WERI-Rb-1 (cell line): Measurements from ENCODE around the gene SPRED2.

Experiments used
- DNase-seq: peaks from one replicate; pipeline ENCODE4 v3.0.0-alpha.2; 2020
- H3K27ac ChIP-seq: fragments of 250-450 bp; sonication (Bioruptor Pico); 2 replicates; pipeline ENCODE4 v1.5.1; 2020; ENCODE audit warnings: mild to moderate bottlenecking, moderate library complexity
- H3K27me3 ChIP-seq: fragments of 250-450 bp; sonication (Bioruptor Pico); 2 replicates; pipeline ENCODE4 v1.5.1; 2021; ENCODE audit warnings: mild to moderate bottlenecking, low read depth, moderate library complexity; ENCODE audit not compliant: insufficient read depth, severe bottlenecking
- H3K36me3 ChIP-seq: fragments of 250-450 bp; sonication (Bioruptor Pico); 2 replicates; pipeline ENCODE4 v1.5.1; 2020; ENCODE audit warnings: mild to moderate bottlenecking, moderate library complexity
- H3K4me3 ChIP-seq: 2 replicates; pipeline ENCODE4 v1.5.1; 2011; ENCODE audit warnings: low read depth, mild to moderate bottlenecking, control low read depth, low read length
- H3K9me3 ChIP-seq: fragments of 250-450 bp; sonication (Bioruptor Pico); 2 replicates; pipeline ENCODE4 v1.5.1; 2021; ENCODE audit warnings: mild to moderate bottlenecking, moderate library complexity; ENCODE audit not compliant: severe bottlenecking
- TF ChIP-seq, protein P1 (sequence below): IDR thresholded peaks from 2 replicates; pipeline ENCODE4 v1.5.1; 2011; ENCODE audit warnings: low read depth, mild to moderate bottlenecking, control low read depth, inconsistent platforms, low read length

SPRED2 gene

DNA sequence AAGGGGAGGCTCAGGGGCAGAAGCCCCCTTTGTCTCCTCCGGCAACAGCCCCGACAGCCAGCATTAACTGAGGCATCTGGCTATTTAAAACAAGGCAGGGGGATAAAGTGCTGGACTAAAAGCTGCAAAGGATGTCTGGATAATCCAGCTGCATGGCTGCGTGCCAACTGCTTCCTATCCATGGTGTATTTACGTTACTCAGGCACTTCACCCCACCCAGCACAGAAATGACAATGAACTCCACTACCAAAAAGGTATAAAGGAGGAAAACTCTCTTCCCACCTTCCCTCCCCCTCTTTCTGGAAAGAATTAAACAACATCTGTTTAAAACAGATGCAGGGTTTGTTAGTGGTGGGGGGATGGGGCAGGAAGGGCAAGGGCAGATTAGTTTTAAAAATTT lies 82.5 kb downstream of the SPRED2 start:
- Histone ChIP-seq H3K4me3 (no peak overlapping the region), H3K27me3 (no peaks in the 10 kb centered on the region), H3K36me3 (no peaks in the 10 kb centered on the region), H3K9me3 (no peaks in the 10 kb centered on the region), H3K27ac (peak overlapping the region; percentile 50)
- TF ChIP-seq, protein P1, sequence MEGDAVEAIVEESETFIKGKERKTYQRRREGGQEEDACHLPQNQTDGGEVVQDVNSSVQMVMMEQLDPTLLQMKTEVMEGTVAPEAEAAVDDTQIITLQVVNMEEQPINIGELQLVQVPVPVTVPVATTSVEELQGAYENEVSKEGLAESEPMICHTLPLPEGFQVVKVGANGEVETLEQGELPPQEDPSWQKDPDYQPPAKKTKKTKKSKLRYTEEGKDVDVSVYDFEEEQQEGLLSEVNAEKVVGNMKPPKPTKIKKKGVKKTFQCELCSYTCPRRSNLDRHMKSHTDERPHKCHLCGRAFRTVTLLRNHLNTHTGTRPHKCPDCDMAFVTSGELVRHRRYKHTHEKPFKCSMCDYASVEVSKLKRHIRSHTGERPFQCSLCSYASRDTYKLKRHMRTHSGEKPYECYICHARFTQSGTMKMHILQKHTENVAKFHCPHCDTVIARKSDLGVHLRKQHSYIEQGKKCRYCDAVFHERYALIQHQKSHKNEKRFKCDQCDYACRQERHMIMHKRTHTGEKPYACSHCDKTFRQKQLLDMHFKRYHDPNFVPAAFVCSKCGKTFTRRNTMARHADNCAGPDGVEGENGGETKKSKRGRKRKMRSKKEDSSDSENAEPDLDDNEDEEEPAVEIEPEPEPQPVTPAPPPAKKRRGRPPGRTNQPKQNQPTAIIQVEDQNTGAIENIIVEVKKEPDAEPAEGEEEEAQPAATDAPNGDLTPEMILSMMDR: no peak
- peak; percentile 89 for DNase-seq

DNA sequence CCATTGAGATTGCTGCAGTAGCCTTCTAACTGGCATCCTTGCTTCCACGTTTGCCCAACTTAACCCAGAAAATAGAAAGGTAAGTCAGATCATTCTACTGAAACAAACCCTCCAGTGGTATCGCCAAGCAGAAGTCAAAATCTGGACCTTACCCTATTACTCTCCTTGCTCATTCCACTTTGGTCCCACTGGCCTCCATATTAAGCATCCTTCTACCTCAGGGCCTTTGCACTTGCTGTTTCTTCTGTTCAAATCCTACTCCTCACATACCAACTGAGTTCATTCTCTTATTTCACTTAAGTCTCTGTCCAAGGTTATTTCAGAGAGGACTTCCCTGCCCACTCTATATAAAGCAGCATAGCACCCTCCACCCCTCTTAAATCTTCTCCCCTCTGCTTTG lies 84.5 kb downstream of the SPRED2 start:
- H3K36me3 ChIP-seq: no peaks in the 10 kb centered on the region
- DNase-seq: no peak
- no peaks in the 10 kb centered on the region for H3K9me3 ChIP-seq
- TF ChIP-seq, protein P1: no peak
- H3K27me3 ChIP-seq: no peaks in the 10 kb centered on the region
- H3K27ac ChIP-seq: no peak overlapping the region
- no peak overlapping the region for H3K4me3 ChIP-seq

DNA sequence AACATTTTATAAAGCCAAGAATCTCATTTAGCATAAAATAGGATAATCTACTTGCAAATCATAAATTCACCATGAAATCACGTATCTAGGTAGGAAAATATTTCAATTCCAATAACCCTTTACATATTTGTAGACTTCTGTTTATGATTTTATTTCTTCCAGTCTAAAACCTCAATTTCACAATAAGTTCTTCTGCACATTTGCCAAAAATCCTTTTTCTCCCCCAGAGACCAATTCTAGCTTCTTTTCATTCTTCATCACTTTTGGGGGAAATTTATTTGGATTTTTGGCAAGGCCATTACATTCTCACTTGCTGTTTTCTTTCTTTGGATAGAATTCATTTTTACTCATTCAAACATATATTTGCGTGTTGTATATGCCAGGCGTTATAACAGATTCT lies 86.8 kb downstream of the SPRED2 start:
- Histone ChIP-seq H3K27me3 (no peaks in the 10 kb centered on the region), H3K9me3 (no peaks in the 10 kb centered on the region), H3K4me3 (no peak overlapping the region), H3K27ac (no peak overlapping the region), H3K36me3 (no peaks in the 10 kb centered on the region)
- TF ChIP-seq, protein P1: no peak
- no peak for DNase-seq

DNA sequence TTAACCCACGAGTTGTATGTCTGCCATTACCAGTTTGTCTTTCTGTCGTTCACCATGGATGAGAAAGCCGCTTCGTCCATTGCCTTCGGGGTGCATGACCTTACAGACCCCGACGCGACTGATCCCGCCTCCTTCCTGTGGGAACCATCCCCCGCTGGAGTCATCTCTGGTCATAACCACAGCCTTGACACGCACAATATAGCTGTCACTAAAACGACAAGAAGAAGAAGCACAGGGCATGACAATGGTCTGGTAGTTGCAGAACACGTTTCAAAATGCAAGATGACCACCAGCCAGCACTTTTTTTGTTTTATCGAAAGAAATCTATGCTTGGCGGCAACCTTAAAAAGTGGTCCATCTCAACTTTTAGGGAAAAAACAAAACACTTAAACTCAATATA lies 87.7 kb downstream of the SPRED2 start:
- H3K27me3 ChIP-seq: no peaks in the 10 kb centered on the region
- no peak overlapping the region for H3K4me3 ChIP-seq
- no peak overlapping the region for H3K27ac ChIP-seq
- TF ChIP-seq, protein P1: no peak
- DNase-seq: no peak
- no peaks in the 10 kb centered on the region for H3K9me3 ChIP-seq
- no peaks in the 10 kb centered on the region for H3K36me3 ChIP-seq

DNA sequence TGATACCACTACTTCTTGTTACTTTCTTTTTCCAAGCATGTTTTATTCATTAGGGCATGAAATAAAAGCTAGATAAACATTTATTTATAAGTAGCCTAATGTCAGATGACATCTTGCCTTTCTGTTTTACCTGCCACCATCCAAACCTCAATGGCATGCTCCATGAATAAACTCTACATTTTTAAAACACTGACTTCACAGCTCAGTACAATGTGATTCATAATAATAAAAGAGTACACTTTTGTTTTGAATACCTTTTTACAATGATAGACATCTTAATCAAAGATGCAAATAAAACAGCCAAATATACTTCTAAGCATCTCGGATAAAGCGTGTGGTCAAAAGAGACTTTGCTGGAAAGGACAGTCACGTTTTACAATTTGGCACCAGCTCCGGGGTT lies 88.2 kb downstream of the SPRED2 start:
- Histone ChIP-seq H3K27ac (no peak overlapping the region), H3K9me3 (no peaks in the 10 kb centered on the region), H3K4me3 (no peak overlapping the region), H3K36me3 (no peaks in the 10 kb centered on the region), H3K27me3 (no peaks in the 10 kb centered on the region)
- TF ChIP-seq, protein P1: no peak
- no peak for DNase-seq

DNA sequence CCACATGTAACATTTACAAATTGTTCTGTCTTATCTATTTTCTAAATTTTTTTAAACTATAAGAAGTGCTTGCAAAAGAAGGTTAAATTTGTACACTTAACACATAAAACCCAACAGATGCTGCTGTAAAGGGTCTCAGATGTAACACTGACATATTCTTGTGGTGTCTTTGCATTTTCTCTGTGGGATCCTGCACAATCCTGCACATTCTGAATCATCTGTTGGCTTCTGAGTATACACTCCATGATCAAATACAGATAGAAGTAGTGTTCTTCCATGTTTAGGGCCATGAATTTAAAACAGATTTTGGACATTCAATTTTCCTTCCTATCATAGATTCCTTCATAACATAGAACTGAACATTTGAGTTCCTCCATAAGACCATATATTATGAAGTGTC lies 89.0 kb downstream of the SPRED2 start:
- H3K36me3 ChIP-seq: no peaks in the 10 kb centered on the region
- TF ChIP-seq, protein P1: no peak
- H3K27ac ChIP-seq: no peak overlapping the region
- H3K4me3 ChIP-seq: no peak overlapping the region
- H3K9me3 ChIP-seq: no peaks in the 10 kb centered on the region
- H3K27me3 ChIP-seq: no peaks in the 10 kb centered on the region
- DNase-seq: no peak
